GM20000 (cell line): ENCODE measurements around the gene PTGDR2.

Experiments used
- DNase-seq: peaks from one replicate; pipeline ENCODE4 v3.0.0; 2012; ENCODE audit warnings: low spot score
- CTCF ChIP-seq: IDR thresholded peaks from 2 replicates; pipeline ENCODE4 v1.5.1; 2012; ENCODE audit warnings: mild to moderate bottlenecking, control low read depth; ENCODE audit errors: extremely low read depth, missing control alignments

PTGDR2 gene

GRCh38 chr11:60860943-60861342, 5.2 kb upstream of the PTGDR2 start:
- TF ChIP-seq CTCF, result no peak
- no peak for DNase-seq

GRCh38 chr11:60859616-60860250, 4.0 kb upstream of the PTGDR2 start:
- TF ChIP-seq CTCF, result no peak
- DNase-seq, result no peak

- no peak for TF ChIP-seq CTCF
These were observed 3.1 kb upstream of the PTGDR2 start for GRCh38 chr11:60858731-60859464.

GRCh38 chr11:60858236-60858635, 2.5 kb upstream of the PTGDR2 start:
- TF ChIP-seq CTCF, result no peak
- no peak for DNase-seq

More at GRCh38 chr11:60858731-60859464, 3.1 kb upstream of the PTGDR2 start:
- DNase-seq, result no peak

- no peak for TF ChIP-seq CTCF
These were observed 1.9 kb upstream of the PTGDR2 start for GRCh38 chr11:60857378-60858232.

GRCh38 chr11:60854847-60855725, 664 bp downstream of the PTGDR2 start:
- DNase-seq, result no peak
- no peak for TF ChIP-seq CTCF

More at GRCh38 chr11:60857378-60858232, 1.9 kb upstream of the PTGDR2 start:
- DNase-seq, result no peak
